HFF-Myc (cell line): ENCODE results near the gene SNAPC3.

Experiments used
- DNase-seq: peaks from one replicate; pipeline ENCODE4 v3.0.0-alpha.2; 2011; ENCODE audit warnings: low read depth; ENCODE audit errors: extremely low read depth
- H3K4me3 ChIP-seq: replicated peaks from 2 replicates; pipeline ENCODE4 v1.5.1; 2011; ENCODE audit warnings: low read depth, mild to moderate bottlenecking, control low read depth, low read length
- CTCF ChIP-seq: IDR thresholded peaks from 2 replicates; pipeline ENCODE4 v1.5.1; 2012; ENCODE audit warnings: mild to moderate bottlenecking, low read depth, low read length, control low read depth; ENCODE audit errors: missing control alignments

SNAPC3 gene

GRCh38 chr9:15401266-15401665 lies 21.4 kb upstream of the SNAPC3 start:
- no peak overlapping the region for H3K4me3 ChIP-seq
- no peak for DNase-seq
- no peak for TF ChIP-seq CTCF

- TF ChIP-seq CTCF, result peak; percentile 45
- no peak for DNase-seq
Measured at GRCh38 chr9:15403155-15403554, 19.5 kb upstream of the SNAPC3 start.

GRCh38 chr9:15404171-15404570 lies 18.5 kb upstream of the SNAPC3 start:
- no peak overlapping the region for H3K4me3 ChIP-seq
- no peak for TF ChIP-seq CTCF
- DNase-seq, result no peak

More at GRCh38 chr9:15403155-15403554, 19.5 kb upstream of the SNAPC3 start:
- no peak overlapping the region for H3K4me3 ChIP-seq

GRCh38 chr9:15416880-15417279 lies 5.8 kb upstream of the SNAPC3 start:
- no peak overlapping the region for H3K4me3 ChIP-seq
- no peak for DNase-seq
- TF ChIP-seq CTCF, result peak; percentile 40

DNA sequence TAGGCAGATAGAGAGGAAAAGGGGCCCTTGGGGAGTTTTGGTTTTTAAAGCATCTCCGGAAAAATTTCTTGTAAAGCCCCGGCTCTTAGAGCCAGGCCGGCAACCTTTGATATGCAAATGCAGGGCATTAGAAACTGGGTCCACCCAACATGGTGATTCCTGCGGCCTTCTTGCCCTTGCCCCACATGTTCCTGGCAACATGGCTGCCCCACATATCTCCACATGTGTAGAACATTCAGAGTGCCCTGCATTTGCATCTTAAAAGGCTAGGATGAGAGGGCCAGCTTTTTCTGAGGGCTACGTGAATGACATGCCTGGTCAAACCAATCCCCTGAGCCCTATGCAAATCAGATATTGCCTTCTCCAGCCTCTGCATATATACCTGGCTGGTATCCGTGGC lies 5.0 kb upstream of the SNAPC3 start:
- TF ChIP-seq CTCF, result no peak
- no peak for DNase-seq
- no peak overlapping the region for H3K4me3 ChIP-seq

DNA sequence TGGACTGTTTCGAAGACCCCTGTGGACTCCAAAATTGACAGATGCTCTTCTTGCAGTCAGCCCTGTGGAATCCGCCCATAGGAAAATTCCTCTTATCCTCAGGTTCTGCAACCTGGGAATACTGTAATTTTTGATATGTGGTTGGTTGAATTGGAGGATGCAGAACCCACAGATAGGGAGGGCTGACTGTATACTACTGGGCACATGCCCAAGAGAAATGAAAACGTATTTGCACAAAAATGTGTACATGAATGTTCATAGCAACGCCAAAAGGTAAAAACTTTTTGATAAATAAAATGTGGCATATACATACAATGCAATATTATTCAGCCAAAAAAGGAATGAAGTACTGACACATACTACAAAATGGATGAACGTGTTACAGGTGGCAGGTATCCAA lies 1.9 kb upstream of the SNAPC3 start:
- no peak for DNase-seq
- no peak overlapping the region for H3K4me3 ChIP-seq
- TF ChIP-seq CTCF, result no peak

DNA sequence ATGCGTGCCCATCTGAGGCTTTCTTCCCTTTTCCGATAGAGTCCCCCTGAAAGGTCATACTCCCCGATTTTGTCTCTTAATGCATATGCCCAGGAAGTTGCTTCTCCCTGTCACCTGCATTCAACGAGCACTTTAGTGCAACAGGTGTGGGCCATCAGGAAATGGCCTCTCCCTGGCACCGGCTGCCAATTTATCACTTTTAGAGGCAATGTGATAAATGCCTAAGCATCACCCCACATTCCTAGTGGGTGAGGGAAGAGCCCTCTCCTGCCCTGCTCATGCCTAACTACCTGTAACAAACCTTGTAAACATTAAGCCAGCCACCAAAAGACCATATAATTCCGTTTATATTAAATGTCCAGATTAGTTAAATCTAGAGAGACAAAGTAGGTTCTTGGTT lies 1.1 kb upstream of the SNAPC3 start:
- no peak overlapping the region for H3K4me3 ChIP-seq
- no peak for DNase-seq
- TF ChIP-seq CTCF, result no peak
